Loucy (cell line): Measurements from ENCODE around the gene PALB2.

Source experiments
- EZH2phosphoT487 ChIP-seq: fragments of 200-600 bp; IDR thresholded peaks from 2 replicates; pipeline ENCODE4 v1.6.1; 2018; ENCODE audit warnings: antibody characterized with exemption, mild to moderate bottlenecking, moderate library complexity, borderline replicate concordance
- TF ChIP-seq, protein P1 (sequence below): fragments of 200-600 bp; sonication (generic); conservative IDR thresholded peaks from 2 replicates; pipeline ENCODE4 v1.5.1; 2014; ENCODE audit warnings: mild to moderate bottlenecking, antibody characterized with exemption, low read length

- TF ChIP-seq, protein P1, sequence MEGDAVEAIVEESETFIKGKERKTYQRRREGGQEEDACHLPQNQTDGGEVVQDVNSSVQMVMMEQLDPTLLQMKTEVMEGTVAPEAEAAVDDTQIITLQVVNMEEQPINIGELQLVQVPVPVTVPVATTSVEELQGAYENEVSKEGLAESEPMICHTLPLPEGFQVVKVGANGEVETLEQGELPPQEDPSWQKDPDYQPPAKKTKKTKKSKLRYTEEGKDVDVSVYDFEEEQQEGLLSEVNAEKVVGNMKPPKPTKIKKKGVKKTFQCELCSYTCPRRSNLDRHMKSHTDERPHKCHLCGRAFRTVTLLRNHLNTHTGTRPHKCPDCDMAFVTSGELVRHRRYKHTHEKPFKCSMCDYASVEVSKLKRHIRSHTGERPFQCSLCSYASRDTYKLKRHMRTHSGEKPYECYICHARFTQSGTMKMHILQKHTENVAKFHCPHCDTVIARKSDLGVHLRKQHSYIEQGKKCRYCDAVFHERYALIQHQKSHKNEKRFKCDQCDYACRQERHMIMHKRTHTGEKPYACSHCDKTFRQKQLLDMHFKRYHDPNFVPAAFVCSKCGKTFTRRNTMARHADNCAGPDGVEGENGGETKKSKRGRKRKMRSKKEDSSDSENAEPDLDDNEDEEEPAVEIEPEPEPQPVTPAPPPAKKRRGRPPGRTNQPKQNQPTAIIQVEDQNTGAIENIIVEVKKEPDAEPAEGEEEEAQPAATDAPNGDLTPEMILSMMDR, result no peak
- TF ChIP-seq EZH2phosphoT487, result no peak
Measured at GRCh38 chr16:23563186-23563585, 77.9 kb downstream of the PALB2 start.
